ENCODE data around the gene RNF212. TPM values are rescaled to one million over a fixed set of nuclear protein-coding genes. Genes with fewer than 3 reads are reported as not detected.

The RNF212 gene
- total RNA-seq, 6 donors from 2014 or later, result 2.7 to 14.7 (median 5.3) TPM

DNA sequence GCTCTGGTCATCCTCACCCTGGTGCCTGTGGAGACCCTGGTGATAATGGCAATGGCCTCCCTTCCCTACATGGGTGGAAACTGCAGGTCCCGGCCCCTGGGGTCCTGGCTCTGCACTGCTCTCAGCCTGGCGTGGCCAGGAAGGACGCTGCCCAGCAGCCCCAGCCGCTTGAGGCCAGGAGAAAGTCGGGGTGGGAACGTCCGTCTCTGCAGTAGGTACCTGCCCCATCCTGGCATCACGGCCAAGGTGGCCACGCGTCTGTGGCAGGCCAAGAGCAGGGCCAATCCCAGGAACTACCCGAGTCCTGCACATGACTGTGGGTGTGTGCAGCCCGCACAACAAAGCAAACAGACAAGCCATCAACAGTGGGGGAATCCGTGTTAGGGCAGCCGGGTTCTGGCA is 68.2 kb downstream of the RNF212 start:
- H3K27me3 ChIP-seq, result peaks cover 0 to 10% (median 7%) of the 10 kb centered on the region in 4 donors
- DNase-seq (peak in 1 of 2 donors; percentile 67), ATAC-seq (ENCODE audit: low FRiP score in 2 of 2) (no peak)
- H3K4me3 ChIP-seq, result no peak overlapping the region
- no peak overlapping the region for H3K27ac ChIP-seq
- H3K4me1 ChIP-seq, result peaks cover 28 to 44% (median 35%) of the 10 kb centered on the region in 4 donors
- no peaks in the 10 kb centered on the region for H3K9me3 ChIP-seq
- no peak for TF ChIP-seq POLR2A (IDR thresholded peaks at IDR 0.05)
- TF ChIP-seq POLR2AphosphoS5 (IDR thresholded peaks at IDR 0.05), result no peak
- TF ChIP-seq EP300 (IDR thresholded peaks at IDR 0.05), result no peak
- TF ChIP-seq, protein P1, sequence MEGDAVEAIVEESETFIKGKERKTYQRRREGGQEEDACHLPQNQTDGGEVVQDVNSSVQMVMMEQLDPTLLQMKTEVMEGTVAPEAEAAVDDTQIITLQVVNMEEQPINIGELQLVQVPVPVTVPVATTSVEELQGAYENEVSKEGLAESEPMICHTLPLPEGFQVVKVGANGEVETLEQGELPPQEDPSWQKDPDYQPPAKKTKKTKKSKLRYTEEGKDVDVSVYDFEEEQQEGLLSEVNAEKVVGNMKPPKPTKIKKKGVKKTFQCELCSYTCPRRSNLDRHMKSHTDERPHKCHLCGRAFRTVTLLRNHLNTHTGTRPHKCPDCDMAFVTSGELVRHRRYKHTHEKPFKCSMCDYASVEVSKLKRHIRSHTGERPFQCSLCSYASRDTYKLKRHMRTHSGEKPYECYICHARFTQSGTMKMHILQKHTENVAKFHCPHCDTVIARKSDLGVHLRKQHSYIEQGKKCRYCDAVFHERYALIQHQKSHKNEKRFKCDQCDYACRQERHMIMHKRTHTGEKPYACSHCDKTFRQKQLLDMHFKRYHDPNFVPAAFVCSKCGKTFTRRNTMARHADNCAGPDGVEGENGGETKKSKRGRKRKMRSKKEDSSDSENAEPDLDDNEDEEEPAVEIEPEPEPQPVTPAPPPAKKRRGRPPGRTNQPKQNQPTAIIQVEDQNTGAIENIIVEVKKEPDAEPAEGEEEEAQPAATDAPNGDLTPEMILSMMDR (IDR thresholded peaks at IDR 0.05), result no peak
- 77 to 83% methylated on average over 3 to 14 of the region's 14 CpGs for WGBS, 2 donors
- H3K36me3 ChIP-seq, result no peaks in the 10 kb centered on the region

DNA sequence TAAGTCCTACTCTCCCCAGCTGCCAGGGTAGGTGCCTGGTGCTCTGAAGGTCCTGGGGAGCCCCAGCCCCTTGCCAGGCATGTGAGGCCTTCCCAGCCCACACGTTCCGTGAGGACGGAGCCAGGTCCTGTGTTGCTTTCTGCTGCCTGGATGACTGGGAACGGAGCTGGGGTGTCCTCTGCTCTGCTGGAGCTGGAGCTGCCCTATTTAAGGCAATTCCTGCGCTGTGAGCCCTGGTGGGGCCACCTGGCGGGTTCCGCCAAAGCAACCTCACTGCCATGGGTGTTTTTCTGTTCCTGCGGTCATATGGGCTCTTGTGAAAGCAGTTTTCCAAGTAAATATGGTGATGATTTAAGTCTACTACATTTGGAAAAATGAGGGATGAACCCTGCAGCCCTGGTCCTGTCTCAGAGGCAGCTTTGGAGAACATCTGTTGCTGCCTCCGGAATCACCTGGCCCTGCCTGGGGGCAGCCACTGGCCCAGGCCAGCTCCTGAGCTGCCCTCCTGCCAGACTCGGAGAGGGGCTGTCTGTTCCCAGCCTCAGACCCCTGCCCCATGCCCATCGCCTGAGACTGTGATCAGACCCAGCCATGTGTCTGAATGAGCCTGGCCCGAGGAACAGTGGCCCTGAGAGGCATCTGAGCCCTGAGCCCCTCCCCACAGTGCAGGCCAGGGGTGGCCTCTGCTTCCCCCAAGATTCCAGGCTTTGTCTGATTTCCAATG is 68.7 kb downstream of the RNF212 start:
- DNase-seq, result peak in 1 of 2 donors; percentile 69
- WGBS, 2 donors, result 85 to 93% methylated on average over 5 to 12 of the region's 12 CpGs
- Histone ChIP-seq H3K9me3 (no peaks in the 10 kb centered on the region), H3K27me3 (peaks cover 0 to 10% (median 7%) of the 10 kb centered on the region in 4 donors), H3K36me3 (no peaks in the 10 kb centered on the region), H3K27ac (peak overlapping the region in 1 of 4 donors; percentile 7), H3K4me3 (no peak overlapping the region), H3K4me1 (peaks cover 28 to 46% (median 37%) of the 10 kb centered on the region in 4 donors)
- TF ChIP-seq POLR2A (IDR thresholded peaks at IDR 0.05) (no peak), EP300 (IDR thresholded peaks at IDR 0.05) (no peak), POLR2AphosphoS5 (IDR thresholded peaks at IDR 0.05) (no peak)
- TF ChIP-seq, protein P1 (IDR thresholded peaks at IDR 0.05), result no peak
- ATAC-seq (ENCODE audit: low FRiP score in 2 of 2), result no peak

DNA sequence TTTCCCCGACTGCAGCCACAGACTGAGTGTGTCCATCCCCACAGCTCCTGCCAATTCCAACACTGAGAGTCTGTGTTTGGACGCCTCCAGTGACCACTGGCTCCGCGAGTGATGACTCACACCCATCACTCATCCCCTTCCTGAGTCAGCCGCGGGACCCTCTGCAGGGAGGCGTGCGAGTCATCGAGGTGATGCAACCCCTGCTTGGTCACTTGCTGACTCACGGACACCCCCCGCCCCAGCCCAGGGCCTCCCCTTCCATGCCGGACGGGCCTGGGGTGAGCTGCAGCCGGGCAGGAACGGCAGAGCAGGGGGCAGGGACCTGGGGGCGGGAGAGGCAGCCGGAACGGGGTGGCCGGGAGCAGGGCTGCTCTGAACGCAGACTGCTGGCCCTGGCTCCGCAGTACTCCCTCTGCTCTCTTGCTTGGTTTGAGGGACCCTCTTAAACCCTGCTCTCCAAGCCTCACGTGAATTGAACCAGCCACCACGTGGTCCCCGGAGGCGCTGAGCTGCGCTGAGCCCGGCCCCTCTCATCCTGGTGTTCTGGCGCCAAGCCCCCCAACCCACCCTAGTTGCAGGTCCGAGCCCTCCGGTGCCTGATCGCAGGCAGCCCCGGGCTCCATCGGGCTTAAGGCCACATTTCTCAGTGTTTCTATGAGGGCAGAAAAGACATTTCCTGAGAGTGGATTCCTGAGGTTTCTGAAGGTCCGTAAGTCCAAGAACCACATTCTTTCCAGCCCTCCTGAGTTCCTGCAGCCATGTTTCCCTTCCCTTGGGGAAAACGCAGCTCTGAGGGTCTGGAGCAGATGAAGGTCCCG is 69.5 kb downstream of the RNF212 start:
- Histone ChIP-seq H3K4me1 (peaks cover 28 to 50% (median 38%) of the 10 kb centered on the region in 4 donors), H3K9me3 (no peaks in the 10 kb centered on the region), H3K36me3 (no peaks in the 10 kb centered on the region), H3K4me3 (no peak overlapping the region), H3K27ac (peak overlapping the region in 1 of 4 donors; percentile 7), H3K27me3 (peaks cover 0 to 10% (median 7%) of the 10 kb centered on the region in 4 donors)
- ATAC-seq (ENCODE audit: low FRiP score in 2 of 2), result peak; percentile 64 to 88
- peak in 2 of 4 donors; percentile 50 to 63 for TF ChIP-seq EP300 (IDR thresholded peaks at IDR 0.05)
- TF ChIP-seq, protein P1 (IDR thresholded peaks at IDR 0.05), result no peak
- TF ChIP-seq POLR2AphosphoS5 (IDR thresholded peaks at IDR 0.05), result peak; percentile 63 to 85
- TF ChIP-seq POLR2A (IDR thresholded peaks at IDR 0.05), result no peak
- peak; percentile 87 to 89 for DNase-seq
- 26 to 48% methylated on average over 7 to 24 of the region's 36 CpGs for WGBS, 2 donors

DNA sequence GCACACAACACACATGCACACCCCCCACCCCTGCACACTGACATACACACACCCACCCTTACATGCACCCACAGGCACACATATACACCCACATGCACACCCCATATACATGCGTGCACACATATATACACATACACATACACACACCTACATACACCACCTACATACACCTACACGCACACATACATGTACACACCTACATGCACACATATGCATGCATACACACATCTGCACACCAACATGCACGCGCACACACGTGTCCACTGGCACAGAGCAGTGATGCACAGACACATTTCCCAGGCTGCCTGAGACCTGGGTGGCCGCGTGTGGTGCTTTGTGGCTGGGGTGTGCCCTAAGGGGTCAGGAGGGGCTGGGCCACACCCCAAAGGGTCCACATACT is 70.2 kb downstream of the RNF212 start:
- H3K27ac ChIP-seq, result no peak overlapping the region
- no peaks in the 10 kb centered on the region for H3K36me3 ChIP-seq
- 75 to 76% methylated on average over 6 to 7 of the region's 7 CpGs for WGBS, 2 donors
- no peaks in the 10 kb centered on the region for H3K9me3 ChIP-seq
- ATAC-seq (ENCODE audit: low FRiP score in 2 of 2) (no peak), DNase-seq (no peak)
- no peak overlapping the region for H3K4me3 ChIP-seq
- TF ChIP-seq POLR2A (IDR thresholded peaks at IDR 0.05) (no peak), POLR2AphosphoS5 (IDR thresholded peaks at IDR 0.05) (no peak)
- TF ChIP-seq, protein P1 (IDR thresholded peaks at IDR 0.05), result no peak
- H3K4me1 ChIP-seq, result peaks cover 28 to 50% (median 37%) of the 10 kb centered on the region in 4 donors
- peaks cover 0 to 10% (median 7%) of the 10 kb centered on the region in 4 donors for H3K27me3 ChIP-seq

Measured in upper lobe of left lung (tissue), 6 donors.